Gastroesophageal sphincter (tissue), 3 donors: ENCODE data around the gene OR6P1.

Experiments used
- EP300 ChIP-seq: sonication (generic); formaldehyde crosslinking; IDR thresholded peaks from one replicate; pipeline ENCODE4 v1.6.1; 2017; ENCODE audit warnings: antibody characterized with exemption, mild to moderate bottlenecking
- POLR2A ChIP-seq, 2 donors: fragments of 450-650 bp; IDR thresholded peaks; one replicate each; pipeline ENCODE4 v1.6.1; 2017; ENCODE audit warnings: antibody characterized with exemption in 2 of 2, mild to moderate bottlenecking in 2 of 2, moderate library complexity in 1 of 2
- TF ChIP-seq, protein P1 (sequence below), 4 experiments: fragments of 200-600 bp in 2 of 4; fragments of 450-650 bp in 2 of 4; sonication (generic) in 1 of 4; IDR thresholded peaks; one replicate each; pipeline ENCODE4 v1.5.1; 2017 to 2019; ENCODE audit warnings: antibody characterized with exemption in 4 of 4, mild to moderate bottlenecking in 2 of 4, moderate library complexity in 2 of 4

DNA sequence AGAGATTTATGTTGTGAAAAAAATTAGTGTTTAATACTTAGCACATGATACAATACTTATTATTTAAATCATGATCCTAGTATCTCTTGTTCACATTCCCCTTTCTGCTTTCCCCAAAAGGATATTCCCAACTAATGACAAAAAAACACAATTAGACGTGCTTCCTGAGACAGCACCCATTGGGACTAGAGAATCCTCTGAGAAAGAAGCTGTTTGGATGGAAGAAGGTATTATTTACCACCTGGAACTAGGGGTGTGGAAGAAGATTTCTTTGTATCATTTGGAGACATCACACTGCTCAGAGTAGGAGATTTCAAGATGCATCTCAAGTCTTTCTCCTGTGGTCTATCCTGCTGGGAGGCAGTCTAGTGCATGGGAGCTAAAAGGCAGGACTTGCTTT, 34.6 kb upstream of the OR6P1 start, which contains the start of gene OR10Z1:
- TF ChIP-seq EP300 (no peak), POLR2A (IDR thresholded peaks at IDR 0.05) (no peak)
- TF ChIP-seq, protein P1, sequence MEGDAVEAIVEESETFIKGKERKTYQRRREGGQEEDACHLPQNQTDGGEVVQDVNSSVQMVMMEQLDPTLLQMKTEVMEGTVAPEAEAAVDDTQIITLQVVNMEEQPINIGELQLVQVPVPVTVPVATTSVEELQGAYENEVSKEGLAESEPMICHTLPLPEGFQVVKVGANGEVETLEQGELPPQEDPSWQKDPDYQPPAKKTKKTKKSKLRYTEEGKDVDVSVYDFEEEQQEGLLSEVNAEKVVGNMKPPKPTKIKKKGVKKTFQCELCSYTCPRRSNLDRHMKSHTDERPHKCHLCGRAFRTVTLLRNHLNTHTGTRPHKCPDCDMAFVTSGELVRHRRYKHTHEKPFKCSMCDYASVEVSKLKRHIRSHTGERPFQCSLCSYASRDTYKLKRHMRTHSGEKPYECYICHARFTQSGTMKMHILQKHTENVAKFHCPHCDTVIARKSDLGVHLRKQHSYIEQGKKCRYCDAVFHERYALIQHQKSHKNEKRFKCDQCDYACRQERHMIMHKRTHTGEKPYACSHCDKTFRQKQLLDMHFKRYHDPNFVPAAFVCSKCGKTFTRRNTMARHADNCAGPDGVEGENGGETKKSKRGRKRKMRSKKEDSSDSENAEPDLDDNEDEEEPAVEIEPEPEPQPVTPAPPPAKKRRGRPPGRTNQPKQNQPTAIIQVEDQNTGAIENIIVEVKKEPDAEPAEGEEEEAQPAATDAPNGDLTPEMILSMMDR (IDR thresholded peaks at IDR 0.05) = no peak
